BLaER1 (cell line): Measurements from ENCODE around the gene KRT35.
"Not testable (repeated sequence)": the region's sequence is repeated elsewhere in the genome, so short reads cannot be mapped to it uniquely, and the experiment has no call there.

Experiments used
- H3K27ac ChIP-seq: shearing (Covaris generic); formaldehyde crosslinking; 2 replicates; pipeline ENCODE4 v1.8.1; 2022
- H3K27me3 ChIP-seq: shearing (Covaris generic); formaldehyde crosslinking; 2 replicates; pipeline ENCODE4 v1.8.1; 2022
- H3K36me3 ChIP-seq: shearing (Covaris generic); formaldehyde crosslinking; 2 replicates; pipeline ENCODE4 v1.8.1; 2022
- H3K4me1 ChIP-seq: shearing (Covaris generic); formaldehyde crosslinking; 2 replicates; pipeline ENCODE4 v1.8.1; 2022
- H3K4me2 ChIP-seq: shearing (Covaris generic); formaldehyde crosslinking; 2 replicates; pipeline ENCODE4 v1.8.1; 2022
- H3K4me3 ChIP-seq: shearing (Covaris generic); formaldehyde crosslinking; 2 replicates; pipeline ENCODE4 v1.8.1; 2022
- H3K9ac ChIP-seq: shearing (Covaris generic); formaldehyde crosslinking; 2 replicates; pipeline ENCODE4 v1.8.1; 2022
- H3K9me3 ChIP-seq: shearing (Covaris generic); formaldehyde crosslinking; 2 replicates; pipeline ENCODE4 v1.8.1; 2022
- H4K20me1 ChIP-seq: shearing (Covaris generic); formaldehyde crosslinking; 2 replicates; pipeline ENCODE4 v1.8.1; 2022
- Cebpa-rat ChIP-seq: shearing (Covaris generic); IDR thresholded peaks from 2 replicates; pipeline ENCODE4 v1.8.1; 2022

Gene KRT35

DNA sequence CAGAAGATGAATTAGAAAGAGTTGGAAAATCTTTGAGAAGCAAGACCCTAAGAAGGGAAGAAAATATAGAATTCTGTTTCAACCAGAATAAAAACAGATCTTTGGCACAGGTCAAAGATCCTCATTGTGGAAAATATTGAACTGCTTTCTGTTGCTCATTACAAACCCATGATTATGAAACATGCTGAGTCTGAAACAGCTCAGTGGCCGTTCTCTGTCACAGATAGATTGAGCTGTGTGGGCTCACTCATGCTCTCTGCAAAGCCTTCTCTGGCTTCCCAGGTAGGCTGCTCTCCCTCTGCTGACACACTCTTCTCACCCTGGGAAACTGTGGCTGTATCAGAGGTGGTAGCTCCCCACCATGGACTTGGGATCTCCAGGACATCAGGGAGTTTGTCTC is 36.8 kb downstream of the KRT35 start:
- H3K9me3 ChIP-seq: no peaks in the 10 kb centered on the region
- no peaks in the 10 kb centered on the region for H3K27me3 ChIP-seq
- peaks cover 9% of the 10 kb centered on the region for H3K4me1 ChIP-seq
- no peak overlapping the region for H3K9ac ChIP-seq
- no peak overlapping the region for H3K27ac ChIP-seq
- TF ChIP-seq Cebpa-rat: no peak
- H3K4me3 ChIP-seq: no peak overlapping the region
- H3K36me3 ChIP-seq: no peaks in the 10 kb centered on the region
- no peak overlapping the region for H3K4me2 ChIP-seq
- H4K20me1 ChIP-seq: no peaks in the 10 kb centered on the region

DNA sequence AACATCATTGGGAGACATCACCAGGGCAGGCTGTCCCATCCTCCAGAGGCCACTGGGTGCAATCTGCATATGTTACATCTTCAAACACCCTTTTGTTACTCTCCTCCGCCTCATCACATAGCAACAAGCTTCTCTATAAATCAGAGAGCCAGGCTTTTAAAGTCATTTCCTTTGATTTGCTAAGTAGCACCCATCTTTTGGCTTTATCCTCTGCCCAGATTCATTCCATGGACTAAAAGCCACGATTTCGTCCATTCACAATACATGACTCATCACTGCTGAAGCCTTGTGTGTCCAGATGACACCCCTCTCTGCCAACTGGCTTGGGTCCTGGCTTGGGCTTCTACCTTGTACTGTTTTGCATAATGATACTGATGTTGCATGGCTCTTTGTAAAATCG is 38.2 kb downstream of the KRT35 start:
- H3K27me3 ChIP-seq: no peaks in the 10 kb centered on the region
- no peaks in the 10 kb centered on the region for H4K20me1 ChIP-seq
- no peak overlapping the region for H3K4me2 ChIP-seq
- H3K4me1 ChIP-seq: peaks cover 9% of the 10 kb centered on the region
- no peaks in the 10 kb centered on the region for H3K36me3 ChIP-seq
- no peak for TF ChIP-seq Cebpa-rat
- H3K9ac ChIP-seq: no peak overlapping the region
- H3K9me3 ChIP-seq: no peaks in the 10 kb centered on the region
- no peak overlapping the region for H3K27ac ChIP-seq
- no peak overlapping the region for H3K4me3 ChIP-seq

DNA sequence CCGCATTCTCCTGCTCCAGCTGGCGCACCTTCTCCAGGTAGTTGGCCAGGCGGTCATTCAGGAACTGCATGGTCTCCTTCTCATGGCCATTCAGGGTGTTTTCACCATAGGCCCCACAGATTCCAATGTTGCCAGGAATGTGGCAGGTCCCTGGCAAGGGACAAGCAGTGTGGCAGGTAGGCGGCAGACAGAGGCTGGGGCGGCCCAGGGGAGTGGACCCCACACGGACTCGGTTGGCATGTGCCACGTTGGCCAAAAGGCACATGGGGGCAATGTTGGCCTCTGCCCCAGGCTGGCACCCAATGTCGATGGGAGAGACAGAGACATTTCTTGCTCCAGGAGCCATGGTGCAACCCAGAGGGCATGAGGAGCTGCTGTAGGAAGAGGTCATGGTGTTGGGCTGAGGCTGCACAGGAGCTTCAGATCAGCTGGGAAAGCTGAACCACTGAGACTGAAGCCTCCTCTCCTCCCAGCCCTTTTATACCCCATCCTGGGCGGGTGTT is 40.4 kb downstream of the KRT35 start, which contains the start of gene KRT38:
TSS of gene KRT38 (minus strand) at position 453 of the 503 bp plus-strand sequence. CDS start at position 391, 62 bp downstream.
- Histone ChIP-seq H3K9me3 (no peaks in the 10 kb centered on the region), H3K9ac (no peak within 1 kb of the TSS), H3K4me3 (no peak within 1 kb of the TSS), H3K27me3 (no peaks in the 10 kb centered on the region), H3K27ac (no peak within 1 kb of the TSS), H4K20me1 (no peaks in the 10 kb centered on the region), H3K4me1 (no peaks in the 10 kb centered on the region), H3K4me2 (no peak within 1 kb of the TSS), H3K36me3 (no peaks in the 10 kb centered on the region)
- no peak for TF ChIP-seq Cebpa-rat

DNA sequence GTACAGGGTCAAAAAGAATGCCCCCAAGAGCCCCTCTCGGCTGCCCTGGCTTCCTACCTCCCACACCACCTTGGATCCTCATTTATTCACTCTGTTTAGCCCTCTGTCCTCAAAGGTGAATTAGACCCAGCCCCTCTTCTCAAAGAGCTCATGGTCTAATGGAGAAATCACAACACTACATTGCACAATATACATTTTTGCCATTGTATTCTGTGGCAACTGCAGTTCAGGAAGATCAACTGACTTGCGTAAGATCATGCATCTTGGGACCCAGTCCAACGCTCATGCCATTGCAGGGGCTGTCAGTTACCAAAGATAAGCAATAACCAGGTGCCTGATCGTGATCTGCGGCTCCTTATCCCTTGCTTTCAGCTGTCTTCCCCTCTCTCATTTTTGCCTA is 41.6 kb downstream of the KRT35 start:
- Histone ChIP-seq H3K27me3 (no peaks in the 10 kb centered on the region), H3K36me3 (no peaks in the 10 kb centered on the region), H3K9ac (no peak overlapping the region), H3K9me3 (no peaks in the 10 kb centered on the region), H3K4me3 (no peak overlapping the region), H3K4me2 (no peak overlapping the region), H3K27ac (no peak overlapping the region), H3K4me1 (no peaks in the 10 kb centered on the region), H4K20me1 (no peaks in the 10 kb centered on the region)
- TF ChIP-seq Cebpa-rat: no peak

DNA sequence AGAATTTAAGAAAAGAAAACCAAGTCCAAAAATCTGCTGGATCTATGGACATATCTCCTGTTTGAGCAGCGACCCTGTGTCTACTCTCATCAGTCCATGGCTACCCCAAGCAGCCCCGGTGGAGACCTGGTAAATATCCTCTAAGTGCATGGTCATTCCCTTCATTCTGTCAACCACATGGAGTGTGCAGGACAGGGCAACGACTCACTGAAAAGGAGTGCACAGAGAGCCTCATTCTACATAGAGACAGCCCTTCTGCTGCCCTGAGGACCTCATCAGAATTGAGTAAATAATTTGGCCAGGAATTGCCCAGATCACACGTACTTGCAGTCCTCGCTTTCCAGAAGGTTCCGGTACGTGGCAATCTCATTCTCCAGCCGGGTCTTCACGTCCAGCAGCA is 43.2 kb downstream of the KRT35 start:
- no peak overlapping the region for H3K4me2 ChIP-seq
- no peaks in the 10 kb centered on the region for H4K20me1 ChIP-seq
- H3K4me3 ChIP-seq: no peak overlapping the region
- TF ChIP-seq Cebpa-rat: no peak
- H3K4me1 ChIP-seq: no peaks in the 10 kb centered on the region
- H3K9ac ChIP-seq: no peak overlapping the region
- H3K27ac ChIP-seq: no peak overlapping the region
- H3K9me3 ChIP-seq: no peaks in the 10 kb centered on the region
- H3K27me3 ChIP-seq: no peaks in the 10 kb centered on the region
- H3K36me3 ChIP-seq: no peaks in the 10 kb centered on the region

DNA sequence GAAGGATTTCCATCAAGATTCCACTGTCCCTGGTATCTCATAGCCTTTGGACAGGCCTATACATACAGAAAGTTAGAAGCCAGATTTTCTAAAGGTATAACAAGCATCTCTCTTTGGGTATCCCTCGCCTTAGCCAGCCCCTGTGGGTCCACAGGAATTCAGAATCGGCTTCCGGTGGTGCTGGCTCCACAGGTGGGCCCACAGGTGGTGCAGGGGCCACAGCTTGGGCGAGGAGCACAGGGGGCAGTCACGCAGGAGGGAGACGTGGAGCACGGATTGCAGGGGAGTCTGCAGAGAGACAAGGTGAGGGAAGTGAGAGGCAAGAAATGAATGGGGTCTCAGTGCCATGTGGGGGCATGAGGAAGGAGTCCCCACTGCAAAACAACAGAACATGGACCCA is 43.7 kb downstream of the KRT35 start:
- Histone ChIP-seq H3K4me3 (no peak overlapping the region), H3K4me2 (no peak overlapping the region), H3K27ac (no peak overlapping the region), H4K20me1 (no peaks in the 10 kb centered on the region), H3K9me3 (no peaks in the 10 kb centered on the region), H3K27me3 (no peaks in the 10 kb centered on the region), H3K9ac (no peak overlapping the region), H3K4me1 (no peaks in the 10 kb centered on the region), H3K36me3 (no peaks in the 10 kb centered on the region)
- TF ChIP-seq Cebpa-rat: no peak

DNA sequence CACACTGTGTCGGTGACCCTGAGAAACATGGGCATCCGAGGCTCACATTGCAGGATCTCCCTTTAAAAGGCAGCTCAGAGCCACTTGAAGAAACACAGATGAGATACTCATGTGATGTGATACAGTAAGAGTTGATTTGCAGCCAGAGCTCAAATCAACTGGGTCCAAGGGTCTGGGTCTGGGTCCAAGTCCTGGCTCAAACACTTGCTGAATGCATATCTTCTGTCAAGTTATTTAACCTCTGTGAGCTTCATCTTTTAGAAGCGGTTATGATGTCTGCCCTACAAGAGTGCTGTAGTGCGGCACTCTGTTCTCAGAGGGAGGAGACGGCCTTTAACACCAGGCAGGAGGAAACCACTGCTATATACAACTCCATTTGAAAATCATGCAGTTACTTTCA is 46.5 kb downstream of the KRT35 start:
- Histone ChIP-seq H4K20me1 (no peaks in the 10 kb centered on the region), H3K27me3 (no peaks in the 10 kb centered on the region), H3K36me3 (no peaks in the 10 kb centered on the region), H3K9me3 (no peaks in the 10 kb centered on the region), H3K4me3 (no peak overlapping the region), H3K4me1 (no peaks in the 10 kb centered on the region), H3K9ac (no peak overlapping the region), H3K27ac (no peak overlapping the region), H3K4me2 (no peak overlapping the region)
- TF ChIP-seq Cebpa-rat: no peak

DNA sequence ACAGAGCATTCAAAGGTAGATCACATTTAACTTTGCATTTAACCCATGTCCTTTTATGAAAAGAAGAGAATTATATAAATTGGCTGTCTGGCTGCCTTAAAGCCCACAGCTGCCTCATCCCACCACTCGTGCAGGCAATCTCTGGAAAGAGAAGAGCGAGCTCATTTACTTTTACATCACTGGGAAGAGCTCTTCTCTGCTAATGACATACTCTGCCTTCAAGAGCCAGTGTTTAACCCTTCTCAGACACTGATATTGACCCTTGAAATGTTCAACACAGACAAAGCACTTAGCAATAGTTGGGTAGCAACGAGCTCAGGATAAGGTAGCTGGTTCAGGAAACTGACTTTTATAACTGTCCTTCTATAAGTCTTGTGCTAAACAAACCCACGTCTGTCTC is 46.9 kb downstream of the KRT35 start:
- no peak overlapping the region for H3K4me3 ChIP-seq

DNA sequence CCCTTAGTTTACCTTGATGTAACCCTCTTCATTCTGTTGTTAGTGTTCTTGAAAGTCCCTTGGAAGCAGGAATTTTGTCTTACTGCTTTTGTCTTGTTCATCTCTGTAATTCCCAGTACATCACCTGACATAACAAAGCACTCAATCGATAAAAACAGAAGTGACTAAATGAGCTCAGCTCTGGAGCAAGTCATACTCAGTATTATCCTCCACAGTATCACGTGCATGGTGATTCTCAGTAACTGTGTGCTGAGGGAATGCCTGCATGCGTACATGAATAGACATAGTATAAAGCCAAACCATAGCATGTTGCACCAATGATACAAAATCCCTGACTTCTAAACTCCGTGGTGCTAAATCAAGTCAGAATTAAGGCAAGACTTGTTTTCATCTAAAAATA is 47.4 kb downstream of the KRT35 start:
- H3K9me3 ChIP-seq: no peaks in the 10 kb centered on the region
- no peaks in the 10 kb centered on the region for H3K27me3 ChIP-seq
- no peaks in the 10 kb centered on the region for H3K4me1 ChIP-seq
- H3K27ac ChIP-seq: no peak overlapping the region
- no peaks in the 10 kb centered on the region for H3K36me3 ChIP-seq
- TF ChIP-seq Cebpa-rat: no peak
- no peak overlapping the region for H3K4me3 ChIP-seq
- H3K4me2 ChIP-seq: no peak overlapping the region
- H4K20me1 ChIP-seq: no peaks in the 10 kb centered on the region
- no peak overlapping the region for H3K9ac ChIP-seq

More for the DNA sequence above, 46.9 kb downstream of the KRT35 start:
- H3K4me2 ChIP-seq: no peak overlapping the region
- no peak overlapping the region for H3K27ac ChIP-seq
- H4K20me1 ChIP-seq: no peaks in the 10 kb centered on the region
- H3K4me1 ChIP-seq: no peaks in the 10 kb centered on the region
- no peaks in the 10 kb centered on the region for H3K9me3 ChIP-seq
- H3K9ac ChIP-seq: no peak overlapping the region
- no peaks in the 10 kb centered on the region for H3K27me3 ChIP-seq
- TF ChIP-seq Cebpa-rat: no peak
- H3K36me3 ChIP-seq: no peaks in the 10 kb centered on the region

DNA sequence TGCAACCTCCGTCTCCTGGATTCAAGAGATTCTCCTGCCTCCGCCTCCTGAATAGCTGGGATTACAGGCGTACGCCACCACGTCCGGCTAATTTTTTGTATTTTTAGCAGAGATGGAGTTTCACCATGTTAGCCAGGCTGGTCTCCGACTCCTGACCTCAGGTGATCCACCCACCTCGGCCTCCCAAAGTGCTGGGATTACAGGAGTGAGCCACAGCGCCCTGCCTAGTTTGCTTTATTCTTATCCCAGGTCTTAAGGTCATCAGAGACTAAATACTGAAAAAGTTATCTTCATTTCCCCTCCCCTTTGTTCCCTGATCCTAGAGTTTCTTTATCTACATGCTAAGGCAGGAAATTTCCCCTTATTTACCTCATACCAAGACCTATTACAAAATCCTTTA is 50.6 kb downstream of the KRT35 start:
- H4K20me1 ChIP-seq, H3K9ac ChIP-seq, H3K4me2 ChIP-seq, H3K9me3 ChIP-seq, H3K27me3 ChIP-seq, H3K27ac ChIP-seq, H3K36me3 ChIP-seq, H3K4me1 ChIP-seq, H3K4me3 ChIP-seq: not testable (repeated sequence)

DNA sequence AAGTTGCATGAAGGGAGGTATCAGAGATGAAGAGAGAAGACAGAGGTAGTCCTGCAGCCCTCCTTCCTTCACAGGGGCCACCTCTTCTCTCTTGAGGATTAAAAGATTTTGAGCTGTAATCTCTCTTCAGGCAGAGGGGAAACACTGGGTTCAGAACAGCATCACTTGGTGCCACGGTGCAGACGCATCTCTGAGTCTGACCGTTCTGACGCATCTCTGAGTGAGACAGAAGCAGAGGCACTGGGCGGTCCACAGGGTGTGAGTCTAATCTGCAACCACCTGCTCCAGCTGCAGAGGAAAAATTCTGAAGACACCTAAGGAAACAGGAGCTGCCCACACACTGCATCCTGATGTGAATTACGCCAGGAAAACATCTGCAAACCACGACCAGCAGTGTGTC is 51.3 kb downstream of the KRT35 start:
- Histone ChIP-seq H3K4me2 (no peak overlapping the region), H3K4me1 (no peaks in the 10 kb centered on the region), H3K4me3 (no peak overlapping the region), H3K27ac (no peak overlapping the region), H4K20me1 (no peaks in the 10 kb centered on the region), H3K9me3 (no peaks in the 10 kb centered on the region), H3K27me3 (no peaks in the 10 kb centered on the region), H3K36me3 (no peaks in the 10 kb centered on the region), H3K9ac (no peak overlapping the region)
- TF ChIP-seq Cebpa-rat: no peak
